PC-9 (cell line): ENCODE data around the gene FGL2. TPM values are rescaled to one million over a fixed set of nuclear protein-coding genes. Genes with fewer than 3 reads are reported as not detected.

Experiments used
- BruUV-seq: library from RNA; stranded (reverse); fragments of 400-500 nt; replicated peaks from 2 replicates; lab custom pipeline; 2021; lab: Mats Ljungman, UMichigan
- CTCF ChIA-PET: fragments of 300-600 bp; sonication (Branson Sonifier 250); formaldehyde crosslinking; loops from one replicate; lab custom pipeline; 2022; ENCODE audit warnings: antibody characterized with exemption; lab: Charles Lee
- POLR2A ChIA-PET: fragments of 300-600 bp; sonication (Branson Sonifier 250); formaldehyde crosslinking; loops from one replicate; lab custom pipeline; 2022; ENCODE audit warnings: antibody characterized with exemption; ENCODE audit not compliant: unreplicated experiment; lab: Charles Lee
- DNase-seq, 2 experiments: peaks; one replicate each; pipeline versions ENCODE4 v3.0.0 to v3.0.0-alpha.2; 2015 to 2022; ENCODE audit warnings: mixed read lengths in 1 of 2
- H2AFZ ChIP-seq: fragments of 200-600 bp; sonication (generic); 2 replicates; pipeline ENCODE4 v1.8.1; 2017; ENCODE audit warnings: antibody characterized with exemption
- H3F3A ChIP-seq: fragments of 200-600 bp; sonication (generic); 2 replicates; pipeline ENCODE4 v1.8.1; 2017; ENCODE audit warnings: antibody characterized with exemption, mild to moderate bottlenecking, low read depth; ENCODE audit not compliant: insufficient read depth
- H3K27ac ChIP-seq: fragments of 200-600 bp; sonication (generic); 2 replicates; pipeline ENCODE4 v1.6.1; 2016; ENCODE audit warnings: mixed run types
- H3K27me3 ChIP-seq: fragments of 200-600 bp; sonication (generic); 2 replicates; pipeline ENCODE4 v1.6.1; 2016; ENCODE audit warnings: low read depth, mixed run types; ENCODE audit not compliant: insufficient read depth
- H3K36me3 ChIP-seq: fragments of 200-600 bp; sonication (generic); 2 replicates; pipeline ENCODE4 v1.6.1; 2016; ENCODE audit warnings: low read depth, mixed run types
- H3K4me1 ChIP-seq: fragments of 200-600 bp; sonication (generic); replicated peaks from 2 replicates; pipeline ENCODE4 v1.6.1; 2016; ENCODE audit warnings: mixed run types; ENCODE audit not compliant: insufficient read depth
- H3K4me2 ChIP-seq: fragments of 200-600 bp; sonication (generic); 2 replicates; pipeline ENCODE4 v1.6.1; 2017; ENCODE audit warnings: mixed run types
- H3K4me3 ChIP-seq: fragments of 200-600 bp; sonication (generic); 2 replicates; pipeline ENCODE4 v1.6.1; 2016; ENCODE audit warnings: mixed run types
- H3K79me2 ChIP-seq: fragments of 200-600 bp; sonication (generic); 2 replicates; pipeline ENCODE4 v1.6.1; 2017; ENCODE audit warnings: low read depth, mixed run types
- H3K9me2 ChIP-seq: fragments of 200-600 bp; sonication (generic); 2 replicates; pipeline ENCODE4 v1.8.1; 2017; ENCODE audit warnings: mild to moderate bottlenecking; ENCODE audit not compliant: insufficient read depth
- H3K9me3 ChIP-seq: fragments of 200-600 bp; sonication (generic); 2 replicates; pipeline ENCODE4 v1.8.1; 2016; ENCODE audit warnings: low read depth; ENCODE audit not compliant: insufficient read depth
- H4K20me1 ChIP-seq: fragments of 200-600 bp; sonication (generic); 2 replicates; pipeline ENCODE4 v1.8.1; 2017; ENCODE audit not compliant: insufficient read depth
- CTCF ChIP-seq: fragments of 200-600 bp; sonication (generic); conservative IDR thresholded peaks from 2 replicates; pipeline ENCODE4 v1.6.1; 2017; ENCODE audit warnings: mixed run types, antibody characterized with exemption, mild to moderate bottlenecking, moderate library complexity
- EZH2 ChIP-seq: fragments of 200-600 bp; sonication (generic); IDR thresholded peaks from 2 replicates; pipeline ENCODE4 v1.8.0; 2017; ENCODE audit warnings: antibody characterized with exemption, low read depth
- intact Hi-C: fragments of 100-400 bp; cut with micrococcal nuclease; formaldehyde crosslinking; loops from one replicate; pipeline ENCODE4 v1.10.0; 2022; ENCODE audit not compliant: unreplicated experiment
- total RNA-seq: library from RNA; stranded (reverse); gene quantifications from 2 replicates; pipeline ENCODE4 v1.2.3, GENCODE V29; 2021

FGL2 gene
- total RNA-seq, 1 experiment from 2014 or later = not detected

GRCh38 chr7:77239471-77239870 lies 39.9 kb upstream of the FGL2 start:
- no peaks in the 10 kb centered on the region for H3K79me2 ChIP-seq
- POLR2A ChIA-PET = no interaction called here
- no peaks in the 10 kb centered on the region for H3K9me3 ChIP-seq
- H3K27ac ChIP-seq = no peak overlapping the region
- TF ChIP-seq EZH2 (no peak), CTCF (no peak)
- no peaks in the 10 kb centered on the region for H3K27me3 ChIP-seq
- no peak for DNase-seq
- no peaks in the 10 kb centered on the region for H4K20me1 ChIP-seq
- intact Hi-C loops = no loop called here
- CTCF ChIA-PET = interaction anchor here (0.5 kb wide), 1 partner anchor 11 kb away, joined by 8 read pairs; no protein-coding TSS in a partner anchor
- H3K4me2 ChIP-seq = no peak overlapping the region
- no peaks in the 10 kb centered on the region for H3K9me2 ChIP-seq
- no TSS peak for BruUV-seq
- no peaks in the 10 kb centered on the region; the same call in 1 of the 2 replicates for H3K36me3 ChIP-seq
- H3F3A ChIP-seq = no peaks in the 10 kb centered on the region
- H2AFZ ChIP-seq = no peak overlapping the region
- no peak overlapping the region for H3K4me3 ChIP-seq
- H3K4me1 ChIP-seq = no peaks in the 10 kb centered on the region

- Histone ChIP-seq H2AFZ (no peak overlapping the region), H4K20me1 (no peaks in the 10 kb centered on the region), H3K27ac (no peak overlapping the region), H3K36me3 (no peaks in the 10 kb centered on the region; the same call in 1 of the 2 replicates), H3K9me3 (no peaks in the 10 kb centered on the region), H3F3A (no peaks in the 10 kb centered on the region), H3K4me1 (no peaks in the 10 kb centered on the region), H3K9me2 (no peaks in the 10 kb centered on the region), H3K4me2 (no peak overlapping the region), H3K27me3 (no peaks in the 10 kb centered on the region), H3K79me2 (no peaks in the 10 kb centered on the region), H3K4me3 (no peak overlapping the region)
- intact Hi-C loops = no loop called here
- no peak for DNase-seq
- CTCF ChIA-PET = no interaction called here
- POLR2A ChIA-PET = no interaction called here
- BruUV-seq = no TSS peak
- TF ChIP-seq EZH2 (no peak), CTCF (no peak)
These were observed 39.1 kb upstream of the FGL2 start for GRCh38 chr7:77238703-77239136.

DNA sequence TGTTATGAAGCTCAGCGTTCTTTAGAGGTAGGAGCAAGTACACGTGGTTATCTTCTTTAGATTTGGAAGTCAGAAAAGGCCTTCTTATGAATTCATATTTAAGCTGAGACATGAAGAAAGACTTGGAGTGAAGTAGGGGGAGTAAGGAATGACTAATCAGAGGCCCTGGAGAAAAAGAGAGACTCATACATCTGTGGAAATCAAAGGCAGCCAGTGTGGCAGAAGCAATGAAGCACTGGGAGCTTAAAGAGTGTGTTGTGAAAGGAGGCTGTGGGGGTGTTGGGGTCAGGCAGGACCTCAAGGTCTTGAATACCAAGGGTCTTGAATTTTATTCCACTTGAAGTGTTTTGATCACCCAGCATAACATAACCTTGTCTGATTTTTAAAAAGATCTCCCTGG lies 35.7 kb upstream of the FGL2 start:
- Histone ChIP-seq H3K79me2 (no peaks in the 10 kb centered on the region), H4K20me1 (no peaks in the 10 kb centered on the region), H3K36me3 (no peaks in the 10 kb centered on the region), H3K27me3 (no peaks in the 10 kb centered on the region), H3K27ac (no peak overlapping the region), H3K9me2 (no peaks in the 10 kb centered on the region), H3K4me3 (no peak overlapping the region), H3K9me3 (peaks cover 6% of the 10 kb centered on the region; the same call in 1 of the 2 replicates), H3F3A (no peaks in the 10 kb centered on the region), H3K4me1 (no peaks in the 10 kb centered on the region), H3K4me2 (no peak overlapping the region), H2AFZ (no peak overlapping the region)
- no TSS peak for BruUV-seq
- ChIA-PET CTCF (interaction anchor here (1.0 kb wide), 1 partner anchor 12 kb away, joined by 3 read pairs; no protein-coding TSS in a partner anchor), POLR2A (no interaction called here)
- intact Hi-C loops = no loop called here
- no peak for DNase-seq
- no peak for TF ChIP-seq EZH2
- no peak for TF ChIP-seq CTCF
